Right lobe of liver (tissue), 4 donors: Measurements from ENCODE around the gene GNAZ.

Experiments
- CTCF ChIP-seq, 4 donors: fragments of 200-600 bp in 3 of 4; fragments of 450-650 bp in 1 of 4; IDR thresholded peaks; one replicate each; pipeline versions ENCODE4 v1.5.1 to v1.8.0; 2016 to 2022; ENCODE audit warnings: antibody characterized with exemption in 4 of 4, mild to moderate bottlenecking in 2 of 4
- POLR2A ChIP-seq: fragments of 450-650 bp; IDR thresholded peaks from one replicate; pipeline ENCODE4 v1.6.1; 2017; ENCODE audit warnings: antibody characterized with exemption, mild to moderate bottlenecking
- donor health status: DM: no; HTN: no; CAD: no.
- donor health status: DM: no; HTN: no; CAD: no.
- donor health status: DM: no; HTN: yes; CAD: no.

GRCh38 chr22:23158516-23159290 lies 88.4 kb downstream of the GNAZ start:
- TF ChIP-seq CTCF (IDR thresholded peaks at IDR 0.05) (no peak), POLR2A (no peak)
